ENCODE measurements around the gene SERPINB6.
"Not testable (repeated sequence)": the region's sequence is repeated elsewhere in the genome, so short reads cannot be mapped to it uniquely, and the experiment has no call there.

SERPINB6 gene

GRCh38 chr6:2934057-2934456 lies 37.3 kb downstream of the SERPINB6 start:
- DNase-seq, result no peak

- DNase-seq, result not testable (repeated sequence)
Observed at GRCh38 chr6:2932911-2933310, 38.5 kb downstream of the SERPINB6 start.

- no peak for DNase-seq
Observed at GRCh38 chr6:2931970-2932748, 39.2 kb downstream of the SERPINB6 start.

GRCh38 chr6:2931055-2931454 lies 40.3 kb downstream of the SERPINB6 start:
- DNase-seq, result no peak

GRCh38 chr6:2927931-2928330 lies 43.4 kb downstream of the SERPINB6 start:
- DNase-seq, result not testable (repeated sequence)

GRCh38 chr6:2925842-2926747 lies 45.3 kb downstream of the SERPINB6 start:
- DNase-seq, result not testable (repeated sequence)

GRCh38 chr6:2921520-2922115 lies 49.7 kb downstream of the SERPINB6 start:
- no peak for DNase-seq

GRCh38 chr6:2920671-2921112 lies 50.7 kb downstream of the SERPINB6 start:
- no peak for DNase-seq

GRCh38 chr6:2919886-2920285 lies 51.5 kb downstream of the SERPINB6 start:
- DNase-seq, result no peak

- DNase-seq, result no peak
Observed at GRCh38 chr6:2919401-2919800, 52.0 kb downstream of the SERPINB6 start.

- no peak for DNase-seq
Observed at GRCh38 chr6:2918936-2919335, 52.4 kb downstream of the SERPINB6 start.

- DNase-seq, result no peak
Observed at GRCh38 chr6:2917801-2918445, 53.4 kb downstream of the SERPINB6 start.

GRCh38 chr6:2917065-2917464 lies 54.3 kb downstream of the SERPINB6 start:
- no peak for DNase-seq

- no peak for DNase-seq
Observed at GRCh38 chr6:2916158-2916925, 55.0 kb downstream of the SERPINB6 start.

GRCh38 chr6:2915150-2915549 lies 56.2 kb downstream of the SERPINB6 start:
- DNase-seq, result no peak

GRCh38 chr6:2914318-2914660 lies 57.1 kb downstream of the SERPINB6 start:
- DNase-seq, result no peak

GRCh38 chr6:2913621-2914317 lies 57.6 kb downstream of the SERPINB6 start:
- DNase-seq, result no peak

GRCh38 chr6:2911171-2911570 lies 60.2 kb downstream of the SERPINB6 start:
- no peak for DNase-seq

- no peak for DNase-seq
Observed at GRCh38 chr6:2909718-2910117, 61.6 kb downstream of the SERPINB6 start.

GRCh38 chr6:2909051-2909606 lies 62.2 kb downstream of the SERPINB6 start:
- not testable (repeated sequence) for DNase-seq

- DNase-seq, result not testable (repeated sequence)
Observed at GRCh38 chr6:2908516-2908915, 62.9 kb downstream of the SERPINB6 start.
